ENCODE results near the gene TP53TG5.

DNA sequence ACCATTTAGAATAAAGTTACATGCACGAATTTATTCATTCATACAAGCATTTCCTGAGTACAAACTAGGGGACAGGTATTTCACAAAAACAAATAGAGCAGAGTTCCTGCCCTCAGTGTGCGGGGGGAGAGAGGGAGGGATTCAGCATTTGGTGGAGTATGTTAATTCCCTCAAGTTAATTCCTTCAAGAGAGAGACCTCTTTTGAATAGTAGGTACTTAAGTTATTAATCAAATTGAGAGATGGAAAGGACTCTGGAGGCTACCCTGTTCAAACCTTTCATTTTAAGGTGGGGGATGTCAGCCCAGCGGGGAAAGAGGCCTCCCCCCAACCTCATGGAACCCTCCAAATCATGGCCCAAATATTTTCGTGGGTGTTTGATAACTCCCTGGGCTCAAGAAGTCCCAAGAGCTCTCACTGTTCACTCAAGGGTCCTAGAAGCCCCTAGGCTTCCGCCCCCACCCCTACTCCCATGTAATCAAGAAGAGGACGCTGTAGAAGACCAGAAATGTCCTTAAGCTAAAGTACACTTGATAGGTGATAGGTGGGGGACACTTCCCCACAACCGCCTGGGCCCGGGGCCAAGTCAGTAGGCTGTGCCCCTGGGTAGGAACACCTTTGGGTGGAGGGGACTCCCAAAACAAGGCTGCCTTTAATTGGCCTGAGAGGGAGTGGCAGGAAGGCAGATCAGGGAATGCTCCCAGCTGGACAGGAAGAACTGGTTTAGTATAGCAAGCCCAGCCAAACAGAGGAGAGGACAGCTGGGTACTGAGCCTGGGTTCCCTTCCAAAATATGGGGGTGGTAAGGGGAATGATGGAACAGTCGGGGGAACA, 32.8 kb downstream of the TP53TG5 start:
- no peak for TF ChIP-seq EZH2 (IDR thresholded peaks at IDR 0.05; ENCODE audit: low read length, missing control alignments)
- TF ChIP-seq, protein P1, sequence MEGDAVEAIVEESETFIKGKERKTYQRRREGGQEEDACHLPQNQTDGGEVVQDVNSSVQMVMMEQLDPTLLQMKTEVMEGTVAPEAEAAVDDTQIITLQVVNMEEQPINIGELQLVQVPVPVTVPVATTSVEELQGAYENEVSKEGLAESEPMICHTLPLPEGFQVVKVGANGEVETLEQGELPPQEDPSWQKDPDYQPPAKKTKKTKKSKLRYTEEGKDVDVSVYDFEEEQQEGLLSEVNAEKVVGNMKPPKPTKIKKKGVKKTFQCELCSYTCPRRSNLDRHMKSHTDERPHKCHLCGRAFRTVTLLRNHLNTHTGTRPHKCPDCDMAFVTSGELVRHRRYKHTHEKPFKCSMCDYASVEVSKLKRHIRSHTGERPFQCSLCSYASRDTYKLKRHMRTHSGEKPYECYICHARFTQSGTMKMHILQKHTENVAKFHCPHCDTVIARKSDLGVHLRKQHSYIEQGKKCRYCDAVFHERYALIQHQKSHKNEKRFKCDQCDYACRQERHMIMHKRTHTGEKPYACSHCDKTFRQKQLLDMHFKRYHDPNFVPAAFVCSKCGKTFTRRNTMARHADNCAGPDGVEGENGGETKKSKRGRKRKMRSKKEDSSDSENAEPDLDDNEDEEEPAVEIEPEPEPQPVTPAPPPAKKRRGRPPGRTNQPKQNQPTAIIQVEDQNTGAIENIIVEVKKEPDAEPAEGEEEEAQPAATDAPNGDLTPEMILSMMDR (conservative IDR thresholded peaks at IDR 0.05 in 1 of 2, IDR thresholded peaks at IDR 0.05 in 1 of 2; ENCODE audit: low read depth in 1 of 2, low read length in 2 of 2) = no peak

All from fibroblast of lung (primary cell).